ENCODE data around the gene SLC13A4. TPM values are rescaled to one million over a fixed set of nuclear protein-coding genes. Genes with fewer than 3 reads are reported as not detected.
A peak's percentile ranks its signal among the peaks of the same experiment; 100 is the strongest.

The SLC13A4 gene
- total and polyA plus RNA-seq, 2 donors (not counting 3 experiments of a cell fraction or from before 2014, with no cell fraction given) = not detected

DNA sequence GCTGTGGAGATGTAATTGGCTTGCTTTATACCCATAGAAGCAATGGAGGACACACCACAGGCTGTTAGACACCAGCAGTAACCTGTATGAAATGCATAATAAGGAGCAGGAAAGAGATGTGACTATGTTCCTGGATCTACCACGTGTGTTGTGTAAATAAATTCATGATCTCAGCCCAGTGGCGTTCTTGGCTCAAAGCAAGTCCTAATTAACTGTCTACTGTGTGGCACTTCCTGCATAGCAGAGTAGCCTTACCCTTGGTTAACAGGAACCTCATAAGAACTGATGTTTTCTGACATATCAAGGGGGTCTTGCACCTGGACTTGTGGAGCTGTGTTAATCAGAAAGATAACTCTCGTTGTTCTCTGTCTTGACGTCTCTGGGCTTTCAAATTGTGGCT is 46.3 kb upstream of the SLC13A4 start:
- no TSS peak for BruUV-seq (replicated peaks)
- intact Hi-C loops (cut with micrococcal nuclease) = no loop called here
- Histone ChIP-seq H3K4me1 (ENCODE audit: control insufficient read depth, extremely low read depth, insufficient read depth, low read length) (peaks cover 7% of the 10 kb centered on the region), H2AFZ (ENCODE audit: low read depth, low read length) (peak overlapping the region; percentile 52), H3K9me1 (replicated peaks; ENCODE audit: control insufficient read depth, extremely low read depth, insufficient read depth, low read length) (no peaks in the 10 kb centered on the region), H4K20me1 (replicated peaks; ENCODE audit: control insufficient read depth, extremely low read depth, insufficient read depth, low read length) (no peaks in the 10 kb centered on the region), H3K27me3 (ENCODE audit: control insufficient read depth in 2 of 2, insufficient read depth in 2 of 2, low read length in 2 of 2) (no peaks in the 10 kb centered on the region), H3K9me3 (replicated peaks; ENCODE audit: control insufficient read depth, insufficient read depth, low read length) (no peaks in the 10 kb centered on the region), H3K4me2 (ENCODE audit: insufficient read depth, low read length) (no peak overlapping the region), H3K27ac (ENCODE audit: insufficient read depth, low read depth, low read length) (peak overlapping the region; percentile 59), H3K79me2 (ENCODE audit: control insufficient read depth, insufficient read depth, low read length) (no peaks in the 10 kb centered on the region), H3K4me3 (replicated peaks in 1 of 3; ENCODE audit: insufficient read depth in 1 of 3, low read depth in 1 of 3, low read length in 3 of 3) (no peak overlapping the region), H3K36me3 (ENCODE audit: control insufficient read depth in 2 of 2, extremely low read depth in 1 of 2, insufficient read depth in 2 of 2, low read length in 2 of 2) (no peaks in the 10 kb centered on the region), H3K9ac (replicated peaks; ENCODE audit: extremely low read depth, insufficient read depth, low read length) (no peak overlapping the region)
- ChIA-PET POLR2A (no interaction called here), CTCF (interaction anchor here (1.0 to 1.3 kb wide), 2 partner anchors 16 to 101 kb away, joined by 3 read pairs; no protein-coding TSS in a partner anchor)
- FAIRE-seq (peak; percentile 85), DNase-seq (ENCODE audit: low read depth, low spot score) (peak; percentile 31)
- TF ChIP-seq POLR2A (IDR thresholded peaks at IDR 0.05; ENCODE audit: low read depth, low read length) = no peak
- no peak for TF ChIP-seq MYC (IDR thresholded peaks at IDR 0.05; ENCODE audit: low read depth, low read length)
- no peak for TF ChIP-seq GATA2 (IDR thresholded peaks at IDR 0.05; ENCODE audit: insufficient read depth, insufficient read length, low read depth, low read length)
- TF ChIP-seq JUN (IDR thresholded peaks at IDR 0.05; ENCODE audit: borderline replicate concordance, insufficient read depth, insufficient read length, low read depth) = no peak
- no peak for TF ChIP-seq FOS (IDR thresholded peaks at IDR 0.05; ENCODE audit: borderline replicate concordance, insufficient read depth, low read length)
- TF ChIP-seq, protein P1, sequence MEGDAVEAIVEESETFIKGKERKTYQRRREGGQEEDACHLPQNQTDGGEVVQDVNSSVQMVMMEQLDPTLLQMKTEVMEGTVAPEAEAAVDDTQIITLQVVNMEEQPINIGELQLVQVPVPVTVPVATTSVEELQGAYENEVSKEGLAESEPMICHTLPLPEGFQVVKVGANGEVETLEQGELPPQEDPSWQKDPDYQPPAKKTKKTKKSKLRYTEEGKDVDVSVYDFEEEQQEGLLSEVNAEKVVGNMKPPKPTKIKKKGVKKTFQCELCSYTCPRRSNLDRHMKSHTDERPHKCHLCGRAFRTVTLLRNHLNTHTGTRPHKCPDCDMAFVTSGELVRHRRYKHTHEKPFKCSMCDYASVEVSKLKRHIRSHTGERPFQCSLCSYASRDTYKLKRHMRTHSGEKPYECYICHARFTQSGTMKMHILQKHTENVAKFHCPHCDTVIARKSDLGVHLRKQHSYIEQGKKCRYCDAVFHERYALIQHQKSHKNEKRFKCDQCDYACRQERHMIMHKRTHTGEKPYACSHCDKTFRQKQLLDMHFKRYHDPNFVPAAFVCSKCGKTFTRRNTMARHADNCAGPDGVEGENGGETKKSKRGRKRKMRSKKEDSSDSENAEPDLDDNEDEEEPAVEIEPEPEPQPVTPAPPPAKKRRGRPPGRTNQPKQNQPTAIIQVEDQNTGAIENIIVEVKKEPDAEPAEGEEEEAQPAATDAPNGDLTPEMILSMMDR (IDR thresholded peaks at IDR 0.05; ENCODE audit: extremely low read depth in 1 of 2, insufficient read depth in 1 of 2, low read depth in 1 of 2, low read length in 2 of 2) = no peak
- peak; percentile 41 for TF ChIP-seq POLR2AphosphoS5 (IDR thresholded peaks at IDR 0.05; ENCODE audit: insufficient read depth, low read depth, low read length)
- dilution Hi-C loops (cut with MboI; ENCODE audit: extremely low pct_ligation_motif_present, low sequenced_read_pairs) = no loop called here
